GM12873 (cell line): ENCODE measurements around the gene CCDC80.

ENCODE experiments used
- TF ChIP-seq, protein P1 (sequence below): IDR thresholded peaks from 2 replicates; pipeline ENCODE4 v1.5.1; 2012; ENCODE audit warnings: low read depth, mild to moderate bottlenecking, moderate library complexity, low read length, control low read depth; ENCODE audit not compliant: insufficient read depth; ENCODE audit errors: missing control alignments

CCDC80 gene

DNA sequence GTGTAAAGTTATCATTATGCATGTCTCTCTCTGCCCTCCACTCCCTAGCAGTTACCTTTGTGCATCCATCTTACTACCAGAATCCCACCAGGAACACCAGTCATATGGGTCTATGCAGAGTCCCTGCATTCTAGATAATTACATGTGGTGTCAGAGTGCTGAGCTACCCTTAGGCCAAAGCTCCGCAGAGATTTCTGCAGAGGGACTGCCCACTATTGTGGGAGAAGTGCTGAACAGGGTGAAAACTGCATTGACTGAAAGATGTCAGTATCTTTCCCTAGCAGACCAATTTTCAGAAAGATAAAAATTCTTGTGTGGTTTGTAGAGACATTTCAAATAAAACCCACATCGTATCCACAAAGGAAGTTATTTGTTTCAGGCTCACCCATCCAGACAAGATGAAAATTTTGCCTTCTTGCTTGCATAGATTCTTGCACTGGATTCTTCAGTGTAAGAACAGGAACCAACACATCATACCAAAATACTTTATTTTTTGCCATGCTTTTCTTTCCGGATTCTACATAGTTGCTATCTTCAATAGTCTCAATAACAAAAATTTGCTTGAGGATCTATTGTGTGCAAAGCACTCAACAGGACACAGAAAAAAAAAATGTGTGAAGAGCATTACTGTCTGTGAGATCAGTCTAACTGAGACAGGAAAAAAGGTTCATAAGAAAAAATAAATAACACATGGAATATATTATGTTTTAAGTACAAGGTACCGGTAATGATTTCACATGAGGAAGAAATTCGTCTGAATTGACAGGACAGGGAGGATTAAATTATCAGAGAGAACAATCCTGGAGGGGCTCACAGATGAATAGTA is 32.0 kb upstream of the CCDC80 start:
- TF ChIP-seq, protein P1, sequence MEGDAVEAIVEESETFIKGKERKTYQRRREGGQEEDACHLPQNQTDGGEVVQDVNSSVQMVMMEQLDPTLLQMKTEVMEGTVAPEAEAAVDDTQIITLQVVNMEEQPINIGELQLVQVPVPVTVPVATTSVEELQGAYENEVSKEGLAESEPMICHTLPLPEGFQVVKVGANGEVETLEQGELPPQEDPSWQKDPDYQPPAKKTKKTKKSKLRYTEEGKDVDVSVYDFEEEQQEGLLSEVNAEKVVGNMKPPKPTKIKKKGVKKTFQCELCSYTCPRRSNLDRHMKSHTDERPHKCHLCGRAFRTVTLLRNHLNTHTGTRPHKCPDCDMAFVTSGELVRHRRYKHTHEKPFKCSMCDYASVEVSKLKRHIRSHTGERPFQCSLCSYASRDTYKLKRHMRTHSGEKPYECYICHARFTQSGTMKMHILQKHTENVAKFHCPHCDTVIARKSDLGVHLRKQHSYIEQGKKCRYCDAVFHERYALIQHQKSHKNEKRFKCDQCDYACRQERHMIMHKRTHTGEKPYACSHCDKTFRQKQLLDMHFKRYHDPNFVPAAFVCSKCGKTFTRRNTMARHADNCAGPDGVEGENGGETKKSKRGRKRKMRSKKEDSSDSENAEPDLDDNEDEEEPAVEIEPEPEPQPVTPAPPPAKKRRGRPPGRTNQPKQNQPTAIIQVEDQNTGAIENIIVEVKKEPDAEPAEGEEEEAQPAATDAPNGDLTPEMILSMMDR, result no peak

DNA sequence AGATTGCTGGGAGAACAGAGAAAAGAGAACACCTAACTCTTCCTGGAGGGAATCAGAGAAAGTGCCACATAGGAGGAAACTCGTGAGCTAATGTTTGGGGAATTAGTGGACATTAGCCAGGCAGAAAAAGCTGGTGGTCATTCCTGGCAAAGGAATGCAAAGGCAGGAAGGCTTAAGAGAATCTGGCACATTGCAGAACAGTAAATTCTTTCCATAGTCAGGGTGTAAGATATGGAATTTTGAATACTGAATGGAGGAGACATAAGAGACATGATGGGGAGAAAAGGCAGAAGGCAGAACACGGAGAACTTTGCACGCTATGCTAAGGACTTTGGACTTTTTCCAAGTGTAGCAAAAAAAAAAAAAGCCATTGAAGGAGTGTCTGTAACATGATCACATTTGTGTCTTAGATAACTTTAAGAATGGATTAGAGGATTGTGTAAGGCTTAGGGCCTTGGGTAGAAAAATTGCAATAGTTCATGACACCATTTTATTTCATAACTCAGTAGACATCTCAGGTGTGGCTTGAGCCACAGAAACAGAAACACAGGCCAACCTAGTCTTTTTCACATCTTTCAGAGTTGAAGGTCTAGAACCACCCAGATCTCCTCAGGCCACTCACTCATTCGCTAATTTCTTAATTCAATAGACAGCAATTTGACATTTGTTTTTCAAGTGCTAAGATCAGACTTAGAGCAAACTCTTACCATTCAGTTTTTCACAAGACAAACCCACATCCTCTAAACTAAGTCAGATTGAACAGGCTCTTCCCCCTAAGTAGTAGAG is 31.2 kb upstream of the CCDC80 start:
- TF ChIP-seq, protein P1, result no peak

DNA sequence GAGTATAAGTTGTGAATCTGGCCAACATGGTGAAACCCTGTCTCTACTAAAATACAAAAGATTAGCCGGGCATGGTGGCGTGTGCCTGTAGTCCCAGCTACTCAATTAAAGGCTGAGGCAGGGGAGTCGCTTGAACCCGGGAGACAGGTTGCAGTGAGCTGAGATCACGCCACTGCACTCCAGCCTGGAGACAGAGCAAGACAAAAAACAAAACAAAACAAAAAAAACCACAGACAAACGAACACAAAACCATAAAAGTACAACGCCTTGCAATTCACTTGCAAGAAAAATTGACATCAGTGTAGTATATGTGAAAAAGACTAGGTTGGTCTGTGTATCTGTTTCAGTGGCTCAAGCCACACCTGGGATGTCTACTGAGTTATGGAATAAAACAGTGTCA is 29.9 kb upstream of the CCDC80 start:
- TF ChIP-seq, protein P1, result no peak

DNA sequence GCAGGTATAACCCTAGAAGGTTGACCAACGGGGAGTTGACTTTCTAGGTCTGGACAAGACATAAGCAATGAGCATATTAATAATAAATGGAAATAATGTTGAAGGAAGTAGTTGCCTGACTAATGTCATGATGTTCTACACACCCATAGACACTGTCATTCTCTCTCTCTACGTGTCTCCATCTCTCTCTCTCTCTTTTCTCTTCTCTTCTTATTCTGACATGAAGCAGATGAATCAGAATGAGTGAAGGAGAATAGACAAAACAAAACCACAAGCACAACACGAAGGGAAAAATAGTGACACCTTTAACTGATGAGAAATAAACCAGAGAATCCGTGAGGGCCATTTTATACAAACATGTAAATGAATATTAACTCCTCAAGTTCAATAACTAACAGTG is 26.7 kb upstream of the CCDC80 start:
- TF ChIP-seq, protein P1, result no peak

DNA sequence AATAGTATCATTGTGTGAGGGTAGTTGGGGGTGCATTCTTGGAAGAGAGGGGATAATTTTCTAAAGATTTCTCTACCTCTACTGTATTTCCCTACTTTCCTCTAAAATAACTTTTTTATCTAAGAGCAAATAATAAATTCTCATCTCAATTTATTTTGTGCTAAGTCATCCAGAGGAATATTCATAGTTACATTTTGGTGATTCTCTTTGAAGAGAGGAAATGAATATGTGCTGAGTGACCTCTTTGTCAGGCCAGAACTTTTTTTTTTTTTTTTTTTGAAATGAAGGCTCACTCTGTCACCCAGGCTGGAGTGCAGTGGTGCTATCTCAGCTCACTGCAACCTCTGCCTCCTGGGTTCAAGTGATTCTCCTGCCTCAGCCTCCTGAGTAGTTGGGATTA is 15.1 kb upstream of the CCDC80 start:
- TF ChIP-seq, protein P1, result no peak

DNA sequence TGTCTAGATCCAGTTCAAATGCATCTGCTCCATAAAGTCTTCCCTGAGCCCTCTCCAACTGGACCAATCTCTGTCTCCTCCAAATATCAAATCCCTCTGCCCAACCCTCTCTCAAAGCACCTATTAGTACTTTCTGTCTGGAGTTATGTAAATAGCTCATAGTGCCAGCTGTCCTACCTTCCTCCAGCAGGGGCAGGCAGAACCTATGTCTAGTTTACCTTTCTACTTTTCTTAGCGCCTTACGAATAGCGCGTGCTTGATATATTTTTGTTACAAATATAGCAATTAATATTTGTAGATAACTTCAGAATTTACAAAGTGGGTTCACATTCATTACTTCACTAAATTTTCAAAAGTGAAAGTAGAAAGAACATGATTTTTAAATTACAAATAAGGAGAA is 14.0 kb upstream of the CCDC80 start:
- TF ChIP-seq, protein P1, result peak; percentile 38

DNA sequence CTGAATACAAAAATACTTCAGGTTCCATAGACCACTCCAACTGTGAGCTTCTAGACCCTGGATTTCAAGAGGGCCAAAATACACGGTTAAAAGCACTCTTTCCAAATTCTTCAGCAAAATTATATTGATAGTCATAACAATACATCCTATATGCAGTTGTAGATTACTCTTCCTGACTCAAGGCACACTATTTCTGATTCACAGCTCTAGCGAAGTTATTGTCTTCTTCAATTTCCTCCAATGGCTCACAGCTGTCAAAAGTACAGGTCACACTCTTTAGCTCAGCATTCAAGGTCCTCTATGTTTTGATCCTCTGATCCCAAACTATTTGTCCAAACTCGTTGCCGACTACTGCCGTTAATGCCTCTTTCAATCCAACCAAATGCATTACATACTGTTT is 13.5 kb upstream of the CCDC80 start:
- TF ChIP-seq, protein P1, result no peak
